Measurements from ENCODE around the gene EXOC4. TPM values are rescaled to one million over a fixed set of nuclear protein-coding genes. Genes with fewer than 3 reads are reported as not detected.

Gene EXOC4
- total and polyA plus RNA-seq, 2 of the 8 experiments (the other 6 are each of a cell fraction or from before 2014, with no cell fraction given): 27.0 to 67.3 TPM

GRCh38 chr7:133977409-133978274, 724.8 kb downstream of the EXOC4 start:
- FAIRE-seq (no peak), DNase-seq (ENCODE audit: low read depth in 1 of 2, low spot score in 2 of 2) (no peak)
- 88% methylated on average over 4 of the region's 4 CpGs; no CpG with 5 or more reads in 1 of the 2 experiments for WGBS, 2 experiments (ENCODE audit: extremely low coverage in 1 of 2, insufficient coverage in 1 of 2, insufficient read length in 1 of 2, insufficient replicate concordance in 2 of 2, low coverage in 1 of 2, low lambda C conversion rate in 2 of 2, missing lambda C conversion rate in 1 of 2)
- no peaks in the 10 kb centered on the region for H4K20me1 ChIP-seq (replicated peaks in 1 of 2; ENCODE audit: control insufficient read depth in 1 of 2, insufficient read depth in 2 of 2, low read length in 2 of 2)
- H3K79me2 ChIP-seq (ENCODE audit: control insufficient read depth in 1 of 2, insufficient read depth in 2 of 2, low read length in 2 of 2): no peaks in the 10 kb centered on the region
- no peak overlapping the region for H2AK5ac ChIP-seq (ENCODE audit: low read depth, low read length)
- H2BK12ac ChIP-seq (ENCODE audit: low read depth, low read length): no peak overlapping the region
- H3K23ac ChIP-seq (ENCODE audit: insufficient read length): no peak overlapping the region
- no peak overlapping the region for H3K18ac ChIP-seq (ENCODE audit: extremely low read depth, low read length)
- H3K27me3 ChIP-seq (replicated peaks in 1 of 4; ENCODE audit: control insufficient read depth in 3 of 4, extremely low read depth in 1 of 4, insufficient read depth in 3 of 4, low read length in 3 of 4): no peaks in the 10 kb centered on the region
- H2AFZ ChIP-seq (ENCODE audit: low read length): no peak overlapping the region
- peaks cover 0 to 8% (median 4%) of the 10 kb centered on the region in 4 experiments; a peak in 4 of 7 replicates for H3K4me1 ChIP-seq (replicated peaks in 1 of 4; ENCODE audit: control insufficient read depth in 3 of 4, insufficient read depth in 4 of 4, low read length in 3 of 4)
- H2BK20ac ChIP-seq (ENCODE audit: low read length): no peak overlapping the region; the same call in 1 of the 2 replicates
- H3K9ac ChIP-seq (replicated peaks in 1 of 4; ENCODE audit: extremely low read depth in 1 of 4, low read depth in 3 of 4, low read length in 3 of 4): no peak overlapping the region
- H3K4ac ChIP-seq (replicated peaks; ENCODE audit: insufficient read length, low read depth, low read length): no peak overlapping the region
- H3K36me3 ChIP-seq (ENCODE audit: control insufficient read depth in 2 of 4, insufficient read depth in 4 of 4, low read length in 3 of 4): no peaks in the 10 kb centered on the region; a peak in 1 of 8 replicates
- ChIA-PET POLR2A (ENCODE audit: partially characterized antibody) (no interaction called here), CTCF (ENCODE audit: partially characterized antibody) (interaction anchor here (0.7 to 2.2 kb wide), 9 partner anchors 12 to 486 kb away, joined by 3 to 5 read pairs (median 3); no protein-coding TSS in a partner anchor)
- no peak overlapping the region for H3K27ac ChIP-seq (ENCODE audit: low read depth, low read length)
- peak overlapping the region; percentile 10 for H4K5ac ChIP-seq (ENCODE audit: insufficient read length, low read depth, low read length)
- no peaks in the 10 kb centered on the region for H3K9me3 ChIP-seq (ENCODE audit: insufficient read depth in 2 of 2, low read depth in 1 of 2, low read length in 1 of 2)
- no peak overlapping the region for H4K8ac ChIP-seq (ENCODE audit: extremely low read depth, insufficient read depth, low read length)
- H3K14ac ChIP-seq (ENCODE audit: insufficient read length): no peak overlapping the region
- no peaks in the 10 kb centered on the region for H3K79me1 ChIP-seq (ENCODE audit: low read depth, low read length)
- no peak overlapping the region for H3K4me3 ChIP-seq (ENCODE audit: extremely low read depth in 1 of 4, insufficient read depth in 2 of 4, low read depth in 3 of 4, low read length in 4 of 4)
- no peak overlapping the region for H3K56ac ChIP-seq (replicated peaks; ENCODE audit: insufficient read length, low read depth, low read length)
- H2BK120ac ChIP-seq (replicated peaks; ENCODE audit: low read depth, low read length): no peak overlapping the region
- no peak overlapping the region for H3K4me2 ChIP-seq (ENCODE audit: insufficient read depth in 1 of 2, low read depth in 2 of 2, low read length in 2 of 2)
- H4K91ac ChIP-seq (replicated peaks; ENCODE audit: insufficient read length, low read length): no peak overlapping the region
- H3K23me2 ChIP-seq (ENCODE audit: low read depth, low read length): no peaks in the 10 kb centered on the region; the same call in 1 of the 2 replicates
- no peak overlapping the region for H2BK5ac ChIP-seq (ENCODE audit: low read depth, low read length)
- no peak overlapping the region for H2BK15ac ChIP-seq (ENCODE audit: low read length)
- TF ChIP-seq SAP30 (IDR thresholded peaks at IDR 0.05; ENCODE audit: insufficient read depth, insufficient replicate concordance, low read length) (no peak), TAF1 (IDR thresholded peaks at IDR 0.05; ENCODE audit: low read depth, low read length) (no peak), SIX5 (IDR thresholded peaks at IDR 0.05; ENCODE audit: low read depth, low read length) (no peak), MAX (IDR thresholded peaks at IDR 0.05) (no peak), NRF1 (IDR thresholded peaks at IDR 0.05; ENCODE audit: low read depth, low read length) (no peak), SP2 (IDR thresholded peaks at IDR 0.05; ENCODE audit: low read length) (no peak), POLR2A (IDR thresholded peaks at IDR 0.05; ENCODE audit: control extremely low read depth in 1 of 2, low read depth in 2 of 2, low read length in 2 of 2) (no peak), RBBP5 (IDR thresholded peaks at IDR 0.05; ENCODE audit: borderline replicate concordance, low read depth, low read length) (no peak), TEAD4 (IDR thresholded peaks at IDR 0.05; ENCODE audit: low read depth, low read length) (no peak), KDM1A (IDR thresholded peaks at IDR 0.05; ENCODE audit: borderline replicate concordance, low read length) (no peak), PHF8 (conservative IDR thresholded peaks at IDR 0.05; ENCODE audit: low read depth, low read length) (no peak), SP1 (IDR thresholded peaks at IDR 0.05; ENCODE audit: low read depth, low read length) (no peak), TAF7 (optimal IDR thresholded peaks at IDR 0.05; ENCODE audit: borderline replicate concordance, low read depth, low read length) (no peak)
